Iris pigment epithelial cell (primary cell): ENCODE data around the gene BCL7B.
"Not testable (repeated sequence)": the region's sequence is repeated elsewhere in the genome, so short reads cannot be mapped to it uniquely, and the experiment has no call there.

ENCODE experiments used
- DNase-seq: peaks from one replicate; pipeline ENCODE4 v3.0.0-alpha.2; 2011; ENCODE audit warnings: low read depth

The BCL7B gene

DNA sequence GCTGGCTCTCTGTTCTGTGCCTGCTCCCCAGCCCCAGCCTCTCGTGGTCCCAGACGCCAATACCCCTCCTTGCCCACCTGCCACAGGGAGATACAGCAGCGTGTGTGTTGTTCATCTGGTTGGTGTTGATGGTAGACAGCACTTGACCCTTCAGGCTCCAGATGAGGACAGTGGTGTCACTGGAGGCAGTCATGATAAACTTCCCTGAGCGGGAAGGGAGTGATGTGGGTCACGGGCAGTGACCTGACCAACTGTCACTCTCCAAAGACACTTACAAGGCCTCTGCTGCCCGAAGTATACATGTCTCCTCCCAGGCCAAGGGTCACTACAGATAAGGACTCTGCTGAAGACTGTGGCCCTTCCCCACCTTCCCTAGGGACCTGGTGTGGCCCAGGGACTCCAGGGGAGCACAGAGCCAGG, 15.3 kb upstream of the BCL7B start:
- DNase-seq, result no peak

DNA sequence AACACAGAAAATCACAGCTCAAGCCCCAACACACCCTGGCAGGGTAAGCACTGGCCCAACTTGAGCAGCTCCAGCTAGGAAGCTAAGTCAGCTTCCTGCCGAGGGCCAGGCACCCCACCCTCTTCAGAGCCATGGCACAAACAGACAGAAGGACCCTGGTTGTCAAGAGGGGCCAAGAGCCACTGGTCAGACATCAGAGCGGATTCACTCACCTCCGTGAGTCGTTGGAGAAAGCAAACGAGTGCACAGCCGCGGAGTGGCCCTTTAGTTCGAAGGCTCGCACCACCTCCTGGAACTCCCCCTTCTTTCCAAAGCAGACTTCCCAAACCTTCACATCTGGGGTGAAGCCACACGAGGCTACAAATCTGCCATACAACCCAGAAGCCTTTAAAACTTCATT, 13.5 kb upstream of the BCL7B start:
- DNase-seq, result no peak

DNA sequence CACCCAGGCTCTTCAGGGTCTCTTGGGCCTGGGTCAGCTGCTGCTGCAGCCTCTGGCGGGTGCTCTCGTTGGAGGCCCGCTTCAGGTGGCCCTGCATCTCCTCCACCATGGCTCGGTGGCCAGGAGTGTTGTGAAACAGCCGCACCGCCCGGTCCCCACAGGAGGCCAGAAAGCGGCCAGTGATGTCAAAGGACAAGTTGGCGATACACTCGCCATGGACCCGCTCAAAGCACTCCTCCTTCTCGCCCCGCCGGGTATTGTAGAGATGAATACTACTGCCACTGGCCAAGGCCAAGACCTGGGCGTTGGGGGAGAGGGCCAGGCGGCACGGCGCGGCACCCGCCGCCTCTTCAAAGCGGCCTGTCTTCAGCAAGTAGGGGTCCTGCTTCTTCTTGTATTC, 13.0 kb upstream of the BCL7B start:
- no peak for DNase-seq

DNA sequence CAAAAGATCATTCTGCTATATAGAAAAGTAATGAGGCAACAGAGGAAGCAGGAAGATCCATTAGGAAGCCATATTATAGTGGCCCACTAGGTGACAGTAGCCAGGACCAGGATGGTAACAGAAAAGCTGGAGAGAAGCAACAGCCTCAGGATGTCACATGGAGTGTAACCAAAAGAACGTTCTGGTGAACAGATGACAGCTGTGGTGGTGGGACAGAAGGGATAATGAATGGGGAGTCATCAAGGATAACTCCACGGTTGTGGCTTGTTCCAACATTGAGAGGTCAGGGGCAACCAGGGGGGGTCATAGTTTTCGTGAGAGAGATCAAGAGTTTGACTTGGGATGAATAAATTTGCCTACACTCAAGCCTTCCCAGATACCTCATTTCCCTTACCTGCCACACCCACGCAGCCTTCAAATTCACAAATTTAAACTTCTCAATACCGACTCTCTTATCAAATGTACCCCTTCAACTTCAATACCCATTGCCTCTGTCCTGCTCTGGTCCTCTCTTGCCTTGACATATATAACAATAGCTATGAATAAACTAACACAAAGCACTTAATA, 11.6 kb upstream of the BCL7B start:
- no peak for DNase-seq

DNA sequence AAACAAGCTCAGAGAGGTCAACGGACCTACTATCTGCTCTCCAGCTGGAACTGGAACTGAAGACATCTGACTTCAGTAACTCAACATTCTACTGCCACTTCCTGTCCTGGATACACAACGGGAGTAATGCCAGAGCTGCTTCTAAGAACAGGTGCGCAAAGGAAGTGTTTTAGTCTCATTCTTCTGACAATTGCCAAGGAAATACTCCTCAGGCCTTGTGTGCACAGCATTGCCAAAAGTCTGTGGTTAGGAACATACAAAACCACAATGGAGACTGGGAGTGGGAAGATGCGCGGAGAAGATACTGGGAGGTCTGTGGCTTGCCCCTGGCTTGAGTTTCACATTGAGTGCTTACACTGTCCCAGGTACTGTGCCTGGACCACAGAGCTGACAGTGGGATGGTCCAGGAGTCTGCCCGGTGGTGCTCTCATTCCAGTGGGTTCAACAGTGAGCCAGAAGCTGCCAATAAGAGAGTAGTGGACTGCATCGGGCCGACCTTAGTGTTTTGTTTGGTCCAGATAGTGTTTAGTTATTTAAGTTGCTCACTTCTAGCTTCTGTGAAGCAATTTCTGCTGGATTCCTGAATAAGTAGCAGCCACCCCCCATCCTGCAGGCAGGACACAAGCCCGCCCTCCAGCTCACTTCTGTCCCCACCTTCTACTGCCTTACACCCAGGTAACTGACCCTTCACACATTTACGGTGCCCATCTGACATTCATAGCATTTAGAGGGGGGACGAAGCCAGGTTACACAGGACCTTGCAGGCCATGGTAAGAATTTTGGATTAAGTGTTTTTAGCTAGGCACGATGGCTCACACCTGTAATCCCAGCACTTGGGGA, 10.6 kb upstream of the BCL7B start:
- DNase-seq, result no peak

DNA sequence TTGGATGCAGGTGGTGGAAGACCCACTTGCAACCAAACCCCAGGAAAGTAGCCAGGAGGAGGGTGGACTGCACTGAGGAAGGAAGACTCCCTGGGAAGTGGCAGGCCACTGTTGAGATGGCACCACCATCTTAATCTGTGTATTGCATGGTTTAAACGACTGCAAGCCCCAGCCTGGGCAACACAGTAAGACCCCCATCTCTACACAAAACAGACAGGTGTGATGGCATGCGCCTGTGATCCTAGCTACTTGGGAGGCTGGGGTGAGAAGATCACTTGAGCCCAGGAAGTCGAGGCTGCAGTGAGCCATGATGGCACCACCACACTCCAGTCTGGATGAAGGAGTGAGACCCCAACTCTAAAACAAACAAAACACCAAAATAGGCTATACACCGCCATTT, 9.7 kb upstream of the BCL7B start:
- no peak for DNase-seq

DNA sequence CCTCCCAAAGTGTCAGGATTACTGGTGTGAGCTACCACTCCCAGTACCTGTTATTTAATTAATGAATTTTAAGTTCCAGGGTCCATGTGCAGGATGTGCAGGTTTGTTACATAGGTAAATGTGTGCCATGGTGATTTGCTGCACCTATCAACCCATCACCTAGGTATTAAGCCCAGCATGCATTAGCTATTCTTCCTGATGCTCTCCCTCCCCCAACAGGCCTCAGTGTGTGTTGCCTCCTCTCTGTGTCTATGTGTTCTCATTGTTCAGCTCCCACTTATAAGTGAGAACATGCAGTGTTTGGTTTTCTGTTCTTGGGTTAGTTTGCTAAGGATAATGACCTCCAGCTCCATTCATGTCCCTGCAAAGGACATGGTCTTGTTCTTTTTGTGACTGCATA, 8.9 kb upstream of the BCL7B start:
- DNase-seq, result not testable (repeated sequence)

DNA sequence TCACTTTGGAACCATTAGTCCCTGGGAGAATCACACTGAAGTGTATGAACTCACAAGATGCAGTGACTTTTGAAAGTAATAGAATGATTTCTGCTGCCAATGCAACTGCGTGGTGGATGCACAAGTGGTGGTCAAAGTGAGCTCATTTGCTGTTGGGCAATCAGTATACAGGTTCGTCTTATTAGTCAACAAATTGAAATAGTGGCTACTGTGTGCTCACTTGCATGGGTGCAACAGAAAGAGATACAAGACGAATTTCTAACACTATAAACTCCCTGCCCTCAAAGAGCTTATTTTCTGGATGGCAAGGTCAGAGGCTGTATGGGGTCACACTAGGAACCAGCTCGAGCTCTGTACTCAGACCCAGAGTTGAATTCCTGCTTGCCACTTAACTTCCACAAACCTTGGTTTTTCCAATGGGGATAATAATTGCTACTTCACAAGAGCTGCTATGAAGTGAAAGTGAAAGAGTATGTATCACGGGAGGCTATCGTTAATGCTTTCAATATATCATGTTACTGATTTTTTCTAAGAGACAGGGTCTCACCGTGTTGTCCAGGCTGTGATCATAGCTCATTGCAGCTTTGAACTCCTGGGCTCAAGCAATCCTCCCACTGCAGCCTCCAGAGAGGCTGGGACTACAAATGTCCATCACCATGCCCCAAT, 8.3 kb upstream of the BCL7B start:
- no peak for DNase-seq

DNA sequence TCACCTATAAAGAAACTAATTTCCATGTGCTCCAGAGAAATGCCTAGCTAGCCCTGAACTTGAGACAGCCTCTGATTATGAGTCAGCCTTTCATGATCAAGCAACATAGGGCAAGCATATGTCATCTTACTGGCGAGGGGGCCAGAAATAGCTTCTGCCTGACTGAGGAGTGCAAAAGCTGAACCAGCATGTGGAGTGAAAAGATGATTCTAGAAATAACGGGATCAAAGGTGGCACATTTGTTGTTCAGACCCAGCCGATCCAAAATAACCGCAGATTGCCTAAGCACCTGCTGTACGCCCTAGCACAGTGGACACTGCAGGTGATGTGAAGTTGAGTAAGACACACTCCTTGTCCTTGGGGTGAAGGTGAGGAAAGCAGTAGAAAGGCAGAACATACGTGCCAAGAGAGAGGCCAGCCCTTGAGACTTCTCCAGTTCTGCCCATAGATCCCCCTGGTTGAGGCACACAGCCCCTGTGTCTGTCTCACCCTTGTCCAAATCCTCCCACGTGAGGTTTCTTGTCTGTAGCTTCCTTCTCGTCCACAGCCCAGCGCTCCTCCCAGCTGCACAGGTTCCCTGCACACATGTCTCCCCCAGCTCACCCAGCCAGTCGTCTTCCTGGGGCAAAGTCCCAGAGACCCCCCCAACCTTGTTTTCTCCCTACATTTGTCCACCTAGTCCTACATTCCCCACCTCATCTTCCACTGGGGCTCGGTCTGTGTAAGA, 2.8 kb upstream of the BCL7B start:
- DNase-seq, result peak; percentile 95

DNA sequence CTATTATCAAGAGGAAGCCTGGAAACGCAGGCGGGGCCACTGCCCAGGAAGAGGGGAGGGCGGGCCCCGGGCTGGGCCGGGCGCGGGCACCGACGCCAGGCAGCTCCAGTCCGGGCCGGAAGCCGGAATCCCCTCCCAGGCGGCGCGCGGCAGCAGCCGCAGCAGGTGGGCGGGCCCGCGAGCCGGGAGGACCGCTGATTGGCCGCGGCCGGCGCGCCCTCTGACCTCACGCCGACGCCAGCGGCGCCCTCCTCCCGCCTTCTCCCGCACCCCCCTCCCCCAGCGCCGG, 438 bp downstream of the BCL7B start:
- peak; percentile 93 for DNase-seq

DNA sequence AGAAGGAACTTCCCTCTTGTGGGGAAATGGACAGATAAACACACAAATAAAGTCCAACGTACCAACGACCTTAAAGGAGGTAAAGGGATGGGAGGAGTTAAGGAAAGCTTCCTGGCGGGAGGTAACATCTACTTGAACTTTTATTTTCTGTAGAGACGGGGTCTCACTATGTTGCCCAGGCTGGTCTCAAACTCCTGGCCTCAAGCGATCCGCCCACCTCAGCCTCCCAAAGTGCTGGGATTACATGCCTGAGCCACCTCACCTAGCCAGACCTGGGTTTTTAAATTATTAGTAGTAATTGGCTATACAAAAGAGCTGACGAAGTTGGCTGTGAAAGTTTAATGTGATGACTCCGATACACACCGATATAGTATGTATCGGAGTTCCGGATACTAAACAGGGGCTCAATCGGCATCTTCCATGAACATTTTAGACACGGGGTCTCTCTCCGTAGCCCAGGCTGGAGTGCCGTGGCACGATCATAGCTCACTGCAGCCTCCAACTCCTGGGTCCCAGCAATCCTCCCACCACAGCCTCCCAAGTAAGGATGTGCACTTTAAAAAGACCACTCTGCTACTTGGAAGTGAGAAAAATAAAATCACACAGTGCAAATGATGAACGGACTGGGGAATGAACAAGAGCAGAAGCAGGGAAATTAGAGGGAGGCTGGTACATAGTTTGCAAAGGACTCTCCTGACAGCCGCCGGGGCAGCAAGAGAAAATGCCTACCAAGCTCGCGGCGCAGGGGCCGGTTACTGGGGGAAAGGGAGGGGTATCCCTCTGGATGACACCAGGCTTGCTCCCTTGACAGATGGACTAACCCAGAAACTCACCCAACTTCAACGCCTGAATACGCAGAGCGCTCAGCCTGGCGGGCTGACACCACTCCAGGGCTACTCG, 1.0 kb downstream of the BCL7B start:
- DNase-seq, result no peak

DNA sequence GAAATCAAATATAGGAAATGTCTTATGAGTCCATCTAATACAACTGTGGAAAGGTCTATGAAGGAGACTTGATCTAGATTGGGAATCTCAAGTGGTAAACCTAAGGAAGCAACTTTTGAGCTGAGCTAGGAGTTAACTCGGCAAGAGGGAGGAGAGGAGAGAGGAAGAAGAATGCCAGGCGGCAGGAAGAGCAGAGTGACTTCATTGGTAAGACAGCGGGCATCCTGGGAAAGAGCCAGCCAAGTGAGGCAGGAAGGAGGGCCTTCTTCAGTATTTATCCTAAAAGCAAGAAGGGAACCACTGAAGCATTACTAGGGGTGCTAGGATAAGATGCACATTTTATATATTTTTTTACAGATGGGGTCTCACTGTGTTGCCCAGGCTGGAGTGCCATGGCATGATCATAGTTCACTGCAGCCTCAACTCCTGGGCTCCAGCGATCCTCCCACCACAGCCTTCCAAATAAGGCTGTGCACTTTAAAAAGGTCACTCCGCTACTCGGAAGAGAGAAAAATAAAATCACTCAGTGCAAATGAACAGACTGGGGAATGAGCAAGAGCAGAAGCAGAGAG, 2.0 kb downstream of the BCL7B start:
- no peak for DNase-seq

DNA sequence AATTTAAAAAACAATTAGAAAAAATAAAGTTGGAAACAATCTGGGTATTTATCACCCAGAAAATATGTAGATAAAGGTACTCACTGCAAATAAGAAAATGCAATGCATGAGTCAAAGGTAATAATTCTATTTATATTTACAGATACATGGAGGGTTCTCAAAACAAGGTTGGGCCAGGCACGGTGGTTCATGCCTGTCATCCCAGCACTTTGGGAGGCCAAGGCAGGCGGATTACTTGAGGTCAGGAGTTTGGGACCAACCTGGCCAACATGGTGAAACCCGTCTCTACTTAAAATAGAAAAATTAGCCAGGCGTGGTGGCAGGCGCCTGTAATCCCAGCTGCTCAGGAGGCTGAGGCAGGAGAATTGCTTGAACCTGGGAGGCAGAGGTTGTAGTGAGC, 7.4 kb downstream of the BCL7B start:
- DNase-seq, result not testable (repeated sequence)

DNA sequence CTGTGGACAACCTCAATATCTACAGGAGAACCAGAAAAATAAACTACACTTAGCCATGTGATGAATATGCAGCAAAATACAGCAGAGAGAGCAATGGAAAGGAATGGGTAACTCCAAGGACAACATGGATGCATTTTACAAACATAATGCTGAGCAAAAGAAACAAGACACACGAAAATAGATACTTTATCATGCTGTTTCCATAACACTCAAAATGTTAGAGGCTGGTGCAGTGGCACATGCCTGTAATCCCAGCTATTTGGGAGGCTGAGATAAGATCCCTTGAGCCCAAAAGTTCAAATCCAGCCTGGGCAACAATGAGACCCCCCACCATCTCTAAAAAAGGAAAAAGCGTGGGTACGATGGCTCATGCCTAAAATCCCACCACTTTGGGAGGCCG, 8.3 kb downstream of the BCL7B start:
- DNase-seq, result no peak

DNA sequence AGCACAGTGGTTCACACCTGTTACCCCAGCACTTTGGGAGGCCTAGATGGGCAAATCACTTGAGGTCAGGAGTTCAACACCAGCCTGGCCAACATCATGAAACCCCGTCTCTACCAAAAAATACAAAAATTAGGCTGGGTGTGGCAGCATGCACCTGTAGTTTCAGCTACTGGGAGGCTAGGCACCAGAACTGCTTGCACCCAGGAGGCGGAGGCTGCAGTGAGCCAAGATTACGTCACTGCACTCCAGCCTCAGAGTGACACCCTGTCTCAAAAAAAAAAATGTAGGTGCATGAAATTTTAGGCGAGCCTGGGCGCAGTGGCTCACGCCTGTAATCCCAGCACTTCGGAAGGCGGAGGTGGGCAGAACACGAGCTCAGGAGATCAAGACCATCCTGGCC, 9.6 kb downstream of the BCL7B start:
- no peak for DNase-seq

DNA sequence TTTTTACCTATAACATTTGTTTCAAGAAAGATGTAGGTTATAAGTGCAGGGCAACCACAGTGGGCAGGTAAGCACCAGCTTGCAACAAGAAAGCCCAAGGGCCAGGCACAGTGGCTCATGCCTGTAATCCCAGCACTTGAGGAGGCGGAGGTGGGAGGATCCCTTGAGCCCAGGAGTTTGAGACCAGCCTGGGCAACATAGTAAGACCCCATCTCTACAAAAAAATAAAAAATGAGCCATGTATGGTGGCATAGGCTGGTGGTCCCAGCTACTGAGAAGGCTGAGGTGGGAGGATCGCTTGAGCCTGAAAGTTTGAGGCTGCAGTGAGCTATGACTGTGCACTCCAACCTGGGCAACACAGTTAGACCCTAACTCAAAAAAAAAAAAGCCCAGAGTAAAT, 12.8 kb downstream of the BCL7B start:
- no peak for DNase-seq

DNA sequence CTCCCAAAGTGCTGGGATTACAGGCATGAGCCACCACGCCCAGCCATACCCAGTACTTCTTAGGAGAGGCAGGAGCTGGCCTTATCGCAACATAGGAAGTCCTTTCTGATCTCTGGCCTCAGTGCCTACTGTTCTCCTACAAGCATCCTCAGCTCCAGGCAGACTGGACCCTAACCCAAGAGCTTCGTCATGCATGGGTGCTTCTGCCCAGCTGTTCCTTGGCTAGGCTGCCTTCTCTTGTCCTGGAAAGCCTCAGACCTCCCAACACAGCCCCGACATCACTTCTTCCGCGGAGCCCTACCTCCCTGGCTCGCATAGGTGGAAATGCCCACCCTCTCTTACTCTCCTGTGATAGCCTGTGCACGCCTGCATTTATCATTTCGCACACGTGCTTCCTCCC, 15.8 kb downstream of the BCL7B start:
- DNase-seq, result no peak

DNA sequence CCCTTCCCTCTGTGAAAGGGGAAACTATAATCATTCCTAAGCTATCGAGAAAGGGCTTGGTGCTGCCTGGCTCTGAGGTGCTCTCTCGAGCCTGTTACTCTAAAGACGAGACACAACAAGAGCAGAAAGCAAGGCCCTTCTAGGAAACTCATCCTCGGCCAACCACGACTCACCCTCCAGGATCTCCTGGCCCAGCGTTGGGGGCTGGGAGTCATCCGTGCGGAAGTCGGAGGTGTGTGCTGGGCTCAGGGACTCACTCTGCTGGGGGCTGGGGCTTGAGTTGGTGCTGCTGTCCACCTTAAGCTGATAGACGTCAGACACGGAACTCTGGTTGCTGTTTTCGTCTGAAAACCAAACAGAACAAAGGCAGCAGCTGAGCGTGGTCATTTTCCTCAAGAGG, 17.8 kb downstream of the BCL7B start:
- no peak for DNase-seq

DNA sequence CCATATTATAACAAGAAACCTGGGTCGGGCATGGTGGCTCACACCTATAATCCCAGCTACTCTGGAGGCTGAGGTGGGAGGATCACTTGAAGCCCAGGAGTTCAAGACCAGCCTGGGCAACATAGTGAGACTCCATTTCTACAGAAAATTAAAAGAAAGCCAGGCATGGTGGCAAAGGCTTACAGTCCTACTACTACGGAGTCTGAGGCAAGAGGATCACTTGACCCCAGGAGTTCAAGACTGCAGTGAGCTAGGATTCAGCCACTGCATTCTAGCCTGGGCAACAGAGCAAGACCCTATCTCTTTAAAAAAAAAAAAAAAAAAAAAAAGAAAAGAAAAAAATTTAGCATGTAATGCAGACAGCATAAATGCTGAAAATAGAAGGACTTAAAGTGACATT, 19.0 kb downstream of the BCL7B start:
- not testable (repeated sequence) for DNase-seq

DNA sequence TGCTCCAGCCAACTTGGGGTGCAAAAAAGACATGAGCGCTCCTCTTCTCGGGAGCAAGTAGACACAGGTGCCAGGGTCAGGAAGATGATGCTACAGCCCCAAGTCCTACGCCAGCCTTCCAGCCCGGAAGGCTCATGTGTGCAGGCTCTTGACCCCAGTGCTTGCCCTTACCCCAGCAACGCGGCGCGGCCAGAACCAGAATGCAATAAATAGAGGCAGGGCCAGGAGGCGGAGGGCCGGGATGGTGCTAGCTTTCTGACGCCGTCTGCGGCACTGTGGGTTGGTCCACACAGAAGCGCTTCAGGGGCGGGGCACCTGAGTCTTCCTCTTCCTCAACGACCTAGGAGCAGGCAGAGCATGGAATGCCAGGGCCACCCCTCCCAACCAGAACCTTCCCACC, 20.4 kb downstream of the BCL7B start:
- DNase-seq, result no peak

DNA sequence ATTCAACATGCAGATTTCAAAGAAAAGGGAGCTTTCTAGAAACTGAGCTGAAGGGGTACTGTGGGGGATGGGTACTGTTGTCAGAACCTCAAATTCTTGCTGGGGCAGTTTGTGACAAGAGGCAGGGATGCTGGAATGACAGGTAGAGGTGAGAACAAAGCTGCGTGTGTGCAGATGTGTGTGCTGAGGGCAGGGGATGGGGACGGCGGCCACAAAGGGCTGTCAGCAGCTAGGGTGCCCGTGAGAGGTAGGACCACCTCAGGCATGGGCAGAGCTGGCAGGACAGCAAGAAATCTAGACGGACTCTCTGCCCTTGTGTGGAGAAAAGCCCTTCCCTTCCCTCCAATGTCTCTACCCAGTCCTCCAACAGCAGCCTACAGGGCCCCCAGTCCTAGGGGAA, 21.0 kb downstream of the BCL7B start:
- DNase-seq, result no peak

DNA sequence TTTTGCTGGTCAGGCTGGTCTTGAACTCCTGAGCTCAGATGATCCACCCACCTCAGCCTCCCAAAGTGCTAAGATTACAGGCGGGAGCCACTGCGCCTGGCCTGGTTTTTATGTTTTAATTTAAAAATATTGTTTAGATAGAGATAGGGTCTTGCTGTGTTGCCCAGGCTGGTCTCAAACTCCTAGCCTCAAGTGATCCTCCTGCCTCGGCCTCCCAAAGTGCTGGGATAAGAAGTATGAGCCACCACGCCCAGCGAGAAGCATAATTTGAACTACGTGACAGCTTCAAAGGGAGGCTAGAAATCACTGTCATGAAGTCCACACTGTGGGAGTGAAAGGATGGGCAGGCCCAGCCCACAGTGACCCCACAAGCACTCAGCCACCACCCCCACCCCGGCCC, 21.6 kb downstream of the BCL7B start:
- not testable (repeated sequence) for DNase-seq
